PC-3 (cell line): Measurements from ENCODE around the gene LGALS3BP. TPM values are rescaled to one million over a fixed set of nuclear protein-coding genes. Genes with fewer than 3 reads are reported as not detected.
A peak's percentile ranks its signal among the peaks of the same experiment; 100 is the strongest.

Experiments used
- ATAC-seq: fragments of 200-7000 bp; cut with Tn5 transposase; 2 replicates; pipeline ENCODE4 v1.9.1; 2020; ENCODE audit warnings: mild to moderate bottlenecking, moderate library complexity
- BruUV-seq: library from RNA; stranded (reverse); fragments of 400-500 nt; replicated peaks from 2 replicates; lab custom pipeline; 2021; lab: Mats Ljungman, UMichigan
- CTCF ChIA-PET: fragments of 300-600 bp; sonication (Branson Sonifier 250); formaldehyde crosslinking; loops from one replicate; lab custom pipeline; 2022; ENCODE audit warnings: antibody characterized with exemption; lab: Charles Lee
- POLR2A ChIA-PET: fragments of 300-600 bp; sonication (Branson Sonifier 250); formaldehyde crosslinking; loops from one replicate; lab custom pipeline; 2022; ENCODE audit warnings: antibody characterized with exemption; ENCODE audit not compliant: unreplicated experiment; lab: Charles Lee
- DNase-seq: peaks from one replicate; pipeline ENCODE4 v3.0.0-alpha.2; 2015
- H2AFZ ChIP-seq: fragments of 300-600 bp; sonication (generic); 2 replicates; pipeline ENCODE4 v1.6.0; 2016; ENCODE audit warnings: antibody characterized with exemption, low read length
- H3F3A ChIP-seq: fragments of 300-600 bp; sonication (generic); one replicate; pipeline ENCODE4 v1.6.0; 2017; ENCODE audit warnings: antibody characterized with exemption, low read length, control low read depth, mild to moderate bottlenecking; ENCODE audit not compliant: unreplicated experiment
- H3K27ac ChIP-seq: fragments of 300-600 bp; sonication (generic); 2 replicates; pipeline ENCODE4 v1.5.1; 2016; ENCODE audit warnings: mild to moderate bottlenecking, low read length
- H3K27me3 ChIP-seq: fragments of 300-600 bp; sonication (generic); 2 replicates; pipeline ENCODE4 v1.6.1; 2016; ENCODE audit warnings: low read length, mixed read lengths
- H3K36me3 ChIP-seq: fragments of 300-600 bp; sonication (generic); 2 replicates; pipeline ENCODE4 v1.6.1; 2016; ENCODE audit warnings: low read depth, mixed run types, low read length, mixed read lengths
- H3K4me1 ChIP-seq: fragments of 300-600 bp; sonication (generic); 2 replicates; pipeline ENCODE4 v1.5.1; 2016; ENCODE audit warnings: low read length; ENCODE audit not compliant: insufficient read depth
- H3K4me2 ChIP-seq: fragments of 300-600 bp; sonication (generic); 2 replicates; pipeline ENCODE4 v1.6.0; 2016; ENCODE audit warnings: low read length
- H3K4me3 ChIP-seq: fragments of 300-600 bp; sonication (generic); 2 replicates; pipeline ENCODE4 v1.5.1; 2016; ENCODE audit warnings: mild to moderate bottlenecking, low read length, mixed read lengths
- H3K79me2 ChIP-seq: fragments of 300-600 bp; sonication (generic); 2 replicates; pipeline ENCODE4 v1.6.1; 2017; ENCODE audit warnings: low read length, mixed read lengths
- H3K9ac ChIP-seq: fragments of 300-600 bp; sonication (generic); 2 replicates; pipeline ENCODE4 v1.6.0; 2016; ENCODE audit warnings: mild to moderate bottlenecking, low read length
- H3K9me2 ChIP-seq: fragments of 300-600 bp; sonication (generic); replicated peaks from 2 replicates; pipeline ENCODE4 v1.6.1; 2016; ENCODE audit warnings: mixed run types, low read length, mixed read lengths
- H3K9me3 ChIP-seq: fragments of 300-600 bp; sonication (generic); 2 replicates; pipeline ENCODE4 v1.6.1; 2016; ENCODE audit warnings: low read length, mixed read lengths
- H4K20me1 ChIP-seq: fragments of 300-600 bp; sonication (generic); 2 replicates; pipeline ENCODE4 v1.6.1; 2016; ENCODE audit warnings: low read length, mixed read lengths
- CTCF ChIP-seq: fragments of 300-600 bp; sonication (generic); conservative IDR thresholded peaks from 2 replicates; pipeline ENCODE4 v1.5.1; 2017; ENCODE audit warnings: antibody characterized with exemption, low read depth, mild to moderate bottlenecking, low read length
- EZH2 ChIP-seq: fragments of 300-600 bp; sonication (generic); IDR thresholded peaks from one replicate; pipeline ENCODE4 v1.6.1; 2017; ENCODE audit warnings: antibody characterized with exemption, mild to moderate bottlenecking, low read length; ENCODE audit not compliant: unreplicated experiment
- EZH2phosphoT487 ChIP-seq: fragments of 300-600 bp; sonication (generic); IDR thresholded peaks from 2 replicates; pipeline ENCODE4 v1.6.1; 2018; ENCODE audit warnings: mild to moderate bottlenecking, antibody characterized with exemption, low read length, borderline replicate concordance
- intact Hi-C: fragments of 100-400 bp; cut with micrococcal nuclease; formaldehyde crosslinking; loops from 2 replicates; pipeline ENCODE4 v1.9.0; 2023
- total RNA-seq: library from RNA; depleted of rRNA; stranded (reverse); fragments of >200 nt; gene quantifications from 2 replicates; pipeline ENCODE4 v1.2.3, GENCODE V29; 2014

The LGALS3BP gene
- total RNA-seq, 1 experiment from 2014 or later: 72.4 TPM

- Histone ChIP-seq H3K4me2 (peak overlapping the region; percentile 11; the same call in 1 of the 2 replicates), H4K20me1 (no peaks in the 10 kb centered on the region), H3K4me1 (peaks cover 22% of the 10 kb centered on the region), H3K9ac (no peak overlapping the region), H3K4me3 (no peak overlapping the region), H3K36me3 (no peaks in the 10 kb centered on the region), H3K9me2 (no peaks in the 10 kb centered on the region), H2AFZ (no peak overlapping the region), H3K27me3 (no peaks in the 10 kb centered on the region), H3F3A (no peaks in the 10 kb centered on the region), H3K27ac (no peak overlapping the region), H3K9me3 (no peaks in the 10 kb centered on the region), H3K79me2 (peaks cover 12% of the 10 kb centered on the region; the same call in 1 of the 2 replicates)
- intact Hi-C loops: no loop called here
- CTCF ChIA-PET: interaction anchor here (1.0 to 1.3 kb wide), 2 partner anchors 18 to 66 kb away, joined by 3 read pairs; no protein-coding TSS in a partner anchor
- DNase-seq (no peak), ATAC-seq (no peak)
- POLR2A ChIA-PET: no interaction called here
- no peak for TF ChIP-seq EZH2
- 0 out of 2 replicates have a peak, but pooled peaks have one; percentile 31 for TF ChIP-seq CTCF
- no peak for TF ChIP-seq EZH2phosphoT487
- no TSS peak for BruUV-seq
Observed at GRCh38 chr17:78977997-78978973, 1.4 kb downstream of the LGALS3BP start.

GRCh38 chr17:78977681-78977943, 2.1 kb downstream of the LGALS3BP start:
- ATAC-seq (no peak), DNase-seq (no peak)
- Histone ChIP-seq H3K9ac (no peak overlapping the region), H3K9me2 (no peaks in the 10 kb centered on the region), H3K27ac (no peak overlapping the region), H3K36me3 (no peaks in the 10 kb centered on the region), H3K79me2 (peaks cover 12% of the 10 kb centered on the region; the same call in 1 of the 2 replicates), H2AFZ (no peak overlapping the region), H4K20me1 (no peaks in the 10 kb centered on the region), H3K4me1 (peaks cover 22% of the 10 kb centered on the region), H3K4me2 (no peak overlapping the region), H3K27me3 (no peaks in the 10 kb centered on the region), H3F3A (no peaks in the 10 kb centered on the region), H3K9me3 (no peaks in the 10 kb centered on the region), H3K4me3 (no peak overlapping the region)
- ChIA-PET POLR2A (no interaction called here), CTCF (no interaction called here)
- no TSS peak for BruUV-seq
- TF ChIP-seq EZH2phosphoT487 (no peak), CTCF (no peak), EZH2 (no peak)
- intact Hi-C loops: no loop called here
